DOHH2 (cell line): Measurements from ENCODE around the gene PDCD2L.

Experiments used
- H3F3A ChIP-seq: fragments of 200-600 bp; sonication (generic), shearing (Covaris generic); 2 replicates; pipeline ENCODE4 v1.6.0; 2016; ENCODE audit warnings: antibody characterized with exemption, mild to moderate bottlenecking; ENCODE audit not compliant: control insufficient read depth, insufficient read depth
- H3K27ac ChIP-seq: fragments of 200-600 bp; sonication (generic); 2 replicates; pipeline ENCODE4 v1.5.1; 2014; ENCODE audit warnings: low read depth, mild to moderate bottlenecking, low read length, moderate library complexity
- H3K27me3 ChIP-seq: fragments of 200-600 bp; sonication (generic); 2 replicates; pipeline ENCODE4 v1.6.1; 2014; ENCODE audit warnings: mild to moderate bottlenecking, low read length, mixed read lengths; ENCODE audit not compliant: control insufficient read depth
- H3K36me3 ChIP-seq: fragments of 200-600 bp; sonication (generic); 2 replicates; pipeline ENCODE4 v1.6.1; 2014; ENCODE audit warnings: mild to moderate bottlenecking, low read length, moderate library complexity, mixed read lengths; ENCODE audit not compliant: control insufficient read depth
- H3K4me1 ChIP-seq: fragments of 200-600 bp; sonication (generic); 2 replicates; pipeline ENCODE4 v1.6.1; 2014; ENCODE audit warnings: mild to moderate bottlenecking, low read length, mixed read lengths; ENCODE audit not compliant: control insufficient read depth
- H3K4me2 ChIP-seq: fragments of 200-600 bp; sonication (generic); 2 replicates; pipeline ENCODE4 v1.6.0; 2014; ENCODE audit warnings: mild to moderate bottlenecking, low read length, moderate library complexity
- H3K4me3 ChIP-seq: fragments of 200-600 bp; sonication (generic); 2 replicates; pipeline ENCODE4 v1.5.1; 2014; ENCODE audit warnings: mild to moderate bottlenecking, low read length, mixed read lengths
- H3K79me2 ChIP-seq: fragments of 200-600 bp; sonication (generic); 2 replicates; pipeline ENCODE4 v1.6.1; 2014; ENCODE audit warnings: mild to moderate bottlenecking, low read length, mixed read lengths; ENCODE audit not compliant: control insufficient read depth
- H3K9me2 ChIP-seq: fragments of 200-600 bp; sonication (generic); replicated peaks from 2 replicates; pipeline ENCODE4 v1.6.1; 2014; ENCODE audit warnings: mild to moderate bottlenecking, low read length, mixed read lengths; ENCODE audit not compliant: control insufficient read depth
- H3K9me3 ChIP-seq: fragments of 200-600 bp; sonication (generic); 2 replicates; pipeline ENCODE4 v1.6.1; 2014; ENCODE audit warnings: antibody characterized with exemption, low read length, mixed read lengths; ENCODE audit not compliant: control insufficient read depth, insufficient read depth
- H4K20me1 ChIP-seq: fragments of 200-600 bp; sonication (generic); 2 replicates; pipeline ENCODE4 v1.6.0; 2014; ENCODE audit warnings: low read depth, mild to moderate bottlenecking, antibody characterized with exemption, low read length, moderate library complexity; ENCODE audit not compliant: control insufficient read depth, insufficient read depth
- EZH2phosphoT487 ChIP-seq: fragments of 200-600 bp; sonication (generic); IDR thresholded peaks from 2 replicates; pipeline ENCODE4 v1.6.1; 2017; ENCODE audit warnings: borderline replicate concordance, mild to moderate bottlenecking, antibody characterized with exemption, low read length, moderate library complexity, mixed read lengths
- TF ChIP-seq, protein P1 (sequence below): fragments of 200-600 bp; sonication (generic); IDR thresholded peaks from one replicate; pipeline ENCODE4 v1.5.1; 2014; ENCODE audit warnings: antibody characterized with exemption, mild to moderate bottlenecking, low read depth, low read length; ENCODE audit not compliant: poor library complexity, severe bottlenecking

Gene PDCD2L

DNA sequence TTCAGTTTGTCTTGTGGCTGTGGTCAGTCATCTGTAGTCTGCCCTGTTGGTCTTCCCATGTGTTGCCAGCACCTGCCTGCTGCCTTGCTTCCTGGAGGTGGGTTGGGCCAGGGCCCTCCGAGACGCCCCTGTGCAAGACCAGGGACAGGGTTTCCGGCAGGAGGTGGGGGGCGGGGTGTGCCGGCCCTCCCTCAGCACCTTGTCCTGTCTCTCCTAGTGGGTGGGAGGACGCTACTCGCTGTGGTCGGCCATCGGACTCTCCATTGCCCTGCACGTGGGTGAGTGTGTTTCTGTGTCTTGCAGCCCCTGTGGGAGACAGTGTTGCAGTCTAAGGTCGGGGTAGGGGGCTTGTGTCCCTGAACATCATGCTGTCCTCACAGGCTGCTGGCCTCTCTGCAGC is 11.2 kb upstream of the PDCD2L start:
- Histone ChIP-seq H3K4me3 (no peak overlapping the region), H3K9me2 (no peaks in the 10 kb centered on the region), H3K36me3 (peaks cover 98% of the 10 kb centered on the region), H3K4me1 (no peaks in the 10 kb centered on the region), H3F3A (no peaks in the 10 kb centered on the region), H3K79me2 (peaks cover 14% of the 10 kb centered on the region), H3K27ac (no peak overlapping the region), H3K4me2 (no peak overlapping the region), H3K27me3 (no peaks in the 10 kb centered on the region), H4K20me1 (peaks cover 3% of the 10 kb centered on the region), H3K9me3 (no peaks in the 10 kb centered on the region)
- TF ChIP-seq, protein P1, sequence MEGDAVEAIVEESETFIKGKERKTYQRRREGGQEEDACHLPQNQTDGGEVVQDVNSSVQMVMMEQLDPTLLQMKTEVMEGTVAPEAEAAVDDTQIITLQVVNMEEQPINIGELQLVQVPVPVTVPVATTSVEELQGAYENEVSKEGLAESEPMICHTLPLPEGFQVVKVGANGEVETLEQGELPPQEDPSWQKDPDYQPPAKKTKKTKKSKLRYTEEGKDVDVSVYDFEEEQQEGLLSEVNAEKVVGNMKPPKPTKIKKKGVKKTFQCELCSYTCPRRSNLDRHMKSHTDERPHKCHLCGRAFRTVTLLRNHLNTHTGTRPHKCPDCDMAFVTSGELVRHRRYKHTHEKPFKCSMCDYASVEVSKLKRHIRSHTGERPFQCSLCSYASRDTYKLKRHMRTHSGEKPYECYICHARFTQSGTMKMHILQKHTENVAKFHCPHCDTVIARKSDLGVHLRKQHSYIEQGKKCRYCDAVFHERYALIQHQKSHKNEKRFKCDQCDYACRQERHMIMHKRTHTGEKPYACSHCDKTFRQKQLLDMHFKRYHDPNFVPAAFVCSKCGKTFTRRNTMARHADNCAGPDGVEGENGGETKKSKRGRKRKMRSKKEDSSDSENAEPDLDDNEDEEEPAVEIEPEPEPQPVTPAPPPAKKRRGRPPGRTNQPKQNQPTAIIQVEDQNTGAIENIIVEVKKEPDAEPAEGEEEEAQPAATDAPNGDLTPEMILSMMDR: no peak
- TF ChIP-seq EZH2phosphoT487: no peak

DNA sequence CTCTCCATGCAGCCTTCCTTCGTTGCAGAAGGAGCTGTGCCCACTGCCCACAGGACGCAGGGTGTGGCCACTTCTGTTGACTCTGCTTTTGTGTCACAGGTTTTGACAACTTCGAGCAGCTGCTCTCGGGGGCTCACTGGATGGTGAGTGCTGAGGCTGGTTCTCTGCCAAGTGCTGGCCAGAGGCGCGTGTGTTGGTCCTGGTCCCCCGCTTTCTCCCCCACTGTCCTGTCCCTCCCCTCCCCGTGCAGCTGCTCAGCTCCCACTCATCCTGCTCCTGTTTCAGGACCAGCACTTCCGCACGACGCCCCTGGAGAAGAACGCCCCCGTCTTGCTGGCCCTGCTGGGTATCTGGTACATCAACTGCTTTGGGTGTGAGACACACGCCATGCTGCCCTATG is 10.6 kb upstream of the PDCD2L start:
- Histone ChIP-seq H3F3A (no peaks in the 10 kb centered on the region), H3K27ac (no peak overlapping the region), H4K20me1 (peaks cover 3% of the 10 kb centered on the region; the same call in 1 of the 2 replicates), H3K27me3 (no peaks in the 10 kb centered on the region), H3K4me2 (no peak overlapping the region), H3K4me3 (no peak overlapping the region), H3K9me2 (no peaks in the 10 kb centered on the region), H3K4me1 (no peaks in the 10 kb centered on the region), H3K79me2 (peaks cover 14% of the 10 kb centered on the region), H3K9me3 (no peaks in the 10 kb centered on the region), H3K36me3 (peaks cover 98% of the 10 kb centered on the region)
- TF ChIP-seq EZH2phosphoT487: no peak
- TF ChIP-seq, protein P1: no peak

DNA sequence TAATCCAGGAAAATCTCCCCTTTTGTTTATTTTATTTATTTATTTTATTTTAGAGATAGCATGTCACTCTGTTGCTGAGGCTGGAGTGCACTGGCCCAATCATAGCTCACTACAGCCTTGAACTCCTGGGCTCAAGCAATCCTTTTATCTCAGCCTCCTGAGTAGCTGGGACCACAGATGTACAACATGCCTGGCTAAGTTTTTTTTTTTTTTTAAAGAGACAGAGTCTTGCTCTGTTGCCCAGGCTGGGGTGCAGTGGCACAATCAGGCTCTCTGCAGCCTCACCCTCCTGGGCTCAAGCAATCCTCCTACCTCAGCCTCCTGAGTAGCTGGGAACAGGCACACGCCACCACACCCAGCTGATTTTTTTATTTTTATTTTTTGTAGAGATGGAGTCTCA is 6.3 kb upstream of the PDCD2L start:
- no peaks in the 10 kb centered on the region for H3K9me2 ChIP-seq
- H4K20me1 ChIP-seq: no peaks in the 10 kb centered on the region
- no peaks in the 10 kb centered on the region for H3K4me1 ChIP-seq
- TF ChIP-seq, protein P1: no peak
- TF ChIP-seq EZH2phosphoT487: no peak
- no peak overlapping the region for H3K27ac ChIP-seq
- H3K4me3 ChIP-seq: no peak overlapping the region
- H3K27me3 ChIP-seq: no peaks in the 10 kb centered on the region
- H3K36me3 ChIP-seq: peaks cover 76% of the 10 kb centered on the region
- H3K9me3 ChIP-seq: no peaks in the 10 kb centered on the region
- H3K4me2 ChIP-seq: no peak overlapping the region
- no peaks in the 10 kb centered on the region for H3K79me2 ChIP-seq
- H3F3A ChIP-seq: peaks cover 13% of the 10 kb centered on the region
